OCI-LY3 (cell line): ENCODE data around the gene TNK1.

Source experiments
- H2AFZ ChIP-seq: fragments of 200-600, 300-600 bp; shearing (Covaris generic); 2 replicates; pipeline ENCODE4 v1.6.0; 2014; ENCODE audit warnings: antibody characterized with exemption, low read depth, low read length
- H3K27ac ChIP-seq: fragments of 200-600, 300-600 bp; sonication (generic); 2 replicates; pipeline ENCODE4 v1.5.1; 2014; ENCODE audit warnings: mild to moderate bottlenecking, low read length, moderate library complexity, mixed read lengths
- H3K27me3 ChIP-seq: fragments of 200-600, 300-600 bp; sonication (generic); 2 replicates; pipeline ENCODE4 v1.6.1; 2014; ENCODE audit warnings: low read depth, low read length, mixed read lengths
- H3K36me3 ChIP-seq: fragments of 200-600, 300-600 bp; sonication (generic); replicated peaks from 2 replicates; pipeline ENCODE3; 2014; ENCODE audit warnings: low read depth, low read length, mixed read lengths
- H3K4me1 ChIP-seq: fragments of 300-600, 200-600 bp; sonication (generic); 2 replicates; pipeline ENCODE4 v1.6.1; 2014; ENCODE audit warnings: low read length, mixed read lengths
- H3K4me2 ChIP-seq: fragments of 200-600, 300-600 bp; sonication (generic); 2 replicates; pipeline ENCODE4 v1.6.1; 2014; ENCODE audit warnings: low read length, mixed read lengths
- H3K4me3 ChIP-seq: fragments of 300-600, 200-600 bp; sonication (generic); 2 replicates; pipeline ENCODE4 v1.5.1; 2014; ENCODE audit warnings: antibody characterized with exemption, mild to moderate bottlenecking, low read length, moderate library complexity
- H3K79me2 ChIP-seq: fragments of 300-600, 200-600 bp; shearing (Covaris generic); 2 replicates; pipeline ENCODE4 v1.6.1; 2014; ENCODE audit warnings: mild to moderate bottlenecking, low read length, mixed read lengths
- H3K9ac ChIP-seq: fragments of 300-600, 200-600 bp; shearing (Covaris generic); 2 replicates; pipeline ENCODE4 v1.6.0; 2014; ENCODE audit warnings: mild to moderate bottlenecking, low read length, moderate library complexity
- H3K9me3 ChIP-seq: fragments of 200-600, 300-600 bp; shearing (Covaris generic); 2 replicates; pipeline ENCODE4 v1.6.1; 2014; ENCODE audit warnings: low read length, mixed read lengths; ENCODE audit not compliant: insufficient read depth
- H4K20me1 ChIP-seq: fragments of 200-600, 300-600 bp; sonication (generic); 2 replicates; pipeline ENCODE4 v1.6.1; 2016; ENCODE audit warnings: low read length, mixed read lengths; ENCODE audit not compliant: insufficient read depth
- CTCF ChIP-seq: fragments of 200-600, 300-600 bp; sonication (generic); IDR thresholded peaks from 2 replicates; pipeline ENCODE4 v1.5.1; 2014; ENCODE audit warnings: antibody characterized with exemption, low read length, low read depth
- EZH2phosphoT487 ChIP-seq: fragments of 200-600 bp; shearing (Covaris generic); IDR thresholded peaks from 2 replicates; pipeline ENCODE4 v1.6.1; 2018; ENCODE audit warnings: antibody characterized with exemption, mixed run types, low read depth

TNK1 gene

GRCh38 chr17:7392696-7393612 lies 12.1 kb downstream of the TNK1 start:
- Histone ChIP-seq H3K27ac (no peak overlapping the region), H3K27me3 (no peaks in the 10 kb centered on the region), H3K4me2 (peak overlapping the region; percentile 88), H3K9me3 (no peaks in the 10 kb centered on the region), H2AFZ (no peak overlapping the region), H3K79me2 (no peaks in the 10 kb centered on the region), H4K20me1 (no peaks in the 10 kb centered on the region), H3K36me3 (no peaks in the 10 kb centered on the region), H3K4me3 (peak overlapping the region; percentile 82), H3K4me1 (peaks cover 7% of the 10 kb centered on the region; the same call in 1 of the 2 replicates), H3K9ac (peak overlapping the region; percentile 71)
- TF ChIP-seq CTCF: no peak
- TF ChIP-seq EZH2phosphoT487: no peak

- H3K27me3 ChIP-seq: no peaks in the 10 kb centered on the region
- no peaks in the 10 kb centered on the region for H4K20me1 ChIP-seq
- peak overlapping the region; percentile 88 for H3K4me2 ChIP-seq
- H3K4me1 ChIP-seq: peaks cover 7% of the 10 kb centered on the region; the same call in 1 of the 2 replicates
- H2AFZ ChIP-seq: peak overlapping the region; percentile 71; the same call in 1 of the 2 replicates
- peak overlapping the region; percentile 82 for H3K4me3 ChIP-seq
- no peak overlapping the region for H3K27ac ChIP-seq
- H3K36me3 ChIP-seq: no peaks in the 10 kb centered on the region
- H3K79me2 ChIP-seq: no peaks in the 10 kb centered on the region
- TF ChIP-seq CTCF (peak; percentile 16; the same call in 1 of the 2 replicates), EZH2phosphoT487 (no peak)
- H3K9me3 ChIP-seq: no peaks in the 10 kb centered on the region
- peak overlapping the region; percentile 71 for H3K9ac ChIP-seq
These were observed 12.9 kb downstream of the TNK1 start for GRCh38 chr17:7393613-7394451.

GRCh38 chr17:7394452-7395191 lies 13.7 kb downstream of the TNK1 start, which contains the start of gene PLSCR3:
Gene PLSCR3, minus strand, starts transcription at chr17:7394525. Its CDS starts 415 bp downstream, at chr17:7394110.
- Histone ChIP-seq H3K4me2 (peak within 1 kb of the TSS; percentile 94), H3K27ac (0 out of 2 replicates have a peak within 1 kb of the TSS, but pooled peaks have one; percentile 6), H4K20me1 (no peaks in the 10 kb centered on the region), H3K9me3 (no peaks in the 10 kb centered on the region), H3K4me1 (peaks cover 7% of the 10 kb centered on the region; the same call in 1 of the 2 replicates), H2AFZ (peak within 1 kb of the TSS; percentile 71; the same call in 1 of the 2 replicates), H3K27me3 (no peaks in the 10 kb centered on the region), H3K9ac (peak within 1 kb of the TSS; percentile 71), H3K79me2 (no peaks in the 10 kb centered on the region), H3K36me3 (no peaks in the 10 kb centered on the region), H3K4me3 (peak within 1 kb of the TSS; percentile 82)
- TF ChIP-seq EZH2phosphoT487 (no peak), CTCF (no peak)
